Fibroblast of the aortic adventitia (primary cell): Measurements from ENCODE around the gene TAF6L. TPM values are rescaled to one million over a fixed set of nuclear protein-coding genes. Genes with fewer than 3 reads are reported as not detected.
A peak's percentile ranks its signal among the peaks of the same experiment; 100 is the strongest.

Experiments used
- DNase-seq: peaks from one replicate; pipeline ENCODE4 v3.0.0-alpha.2; 2010; ENCODE audit warnings: low read depth
- H3K4me3 ChIP-seq: 2 replicates; pipeline ENCODE4 v1.5.1; 2011; ENCODE audit warnings: low read depth, mild to moderate bottlenecking, control low read depth, low read length, moderate library complexity
- total RNA-seq: library from RNA; depleted of rRNA; stranded (reverse); fragments of >200 nt; gene quantifications from 2 replicates; pipeline ENCODE4 v1.2.3, GENCODE V29; 2012; ENCODE audit warnings: low replicate concordance
- TF ChIP-seq, protein P1 (sequence below): IDR thresholded peaks from 2 replicates; pipeline ENCODE4 v1.5.1; 2011; ENCODE audit warnings: mild to moderate bottlenecking, low read length, control low read depth, inconsistent platforms; ENCODE audit not compliant: insufficient read depth

TAF6L gene
- total RNA-seq, 1 donor: 15.6 TPM

DNA sequence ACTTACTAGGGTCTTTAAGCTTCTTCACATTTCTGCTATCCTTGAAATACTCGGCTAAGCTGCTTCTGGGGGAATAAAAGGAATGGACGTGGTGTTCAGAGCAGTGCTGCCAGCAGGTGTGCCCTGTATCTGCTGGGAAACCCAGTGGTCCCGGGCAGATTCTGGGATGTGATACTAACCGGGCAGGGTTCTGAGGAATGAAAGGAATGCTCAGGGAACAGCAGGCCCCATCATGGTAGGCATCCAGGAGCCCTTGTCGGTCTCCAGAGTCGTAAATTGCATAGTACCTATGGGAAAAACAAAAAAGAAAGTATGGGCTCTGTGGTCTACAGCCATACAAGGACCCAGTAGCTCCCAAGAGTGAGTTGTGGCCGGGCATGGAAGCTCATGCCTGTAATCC, 25.1 kb downstream of the TAF6L start:
- DNase-seq: no peak
- TF ChIP-seq, protein P1, sequence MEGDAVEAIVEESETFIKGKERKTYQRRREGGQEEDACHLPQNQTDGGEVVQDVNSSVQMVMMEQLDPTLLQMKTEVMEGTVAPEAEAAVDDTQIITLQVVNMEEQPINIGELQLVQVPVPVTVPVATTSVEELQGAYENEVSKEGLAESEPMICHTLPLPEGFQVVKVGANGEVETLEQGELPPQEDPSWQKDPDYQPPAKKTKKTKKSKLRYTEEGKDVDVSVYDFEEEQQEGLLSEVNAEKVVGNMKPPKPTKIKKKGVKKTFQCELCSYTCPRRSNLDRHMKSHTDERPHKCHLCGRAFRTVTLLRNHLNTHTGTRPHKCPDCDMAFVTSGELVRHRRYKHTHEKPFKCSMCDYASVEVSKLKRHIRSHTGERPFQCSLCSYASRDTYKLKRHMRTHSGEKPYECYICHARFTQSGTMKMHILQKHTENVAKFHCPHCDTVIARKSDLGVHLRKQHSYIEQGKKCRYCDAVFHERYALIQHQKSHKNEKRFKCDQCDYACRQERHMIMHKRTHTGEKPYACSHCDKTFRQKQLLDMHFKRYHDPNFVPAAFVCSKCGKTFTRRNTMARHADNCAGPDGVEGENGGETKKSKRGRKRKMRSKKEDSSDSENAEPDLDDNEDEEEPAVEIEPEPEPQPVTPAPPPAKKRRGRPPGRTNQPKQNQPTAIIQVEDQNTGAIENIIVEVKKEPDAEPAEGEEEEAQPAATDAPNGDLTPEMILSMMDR: no peak
- no peak overlapping the region for H3K4me3 ChIP-seq

DNA sequence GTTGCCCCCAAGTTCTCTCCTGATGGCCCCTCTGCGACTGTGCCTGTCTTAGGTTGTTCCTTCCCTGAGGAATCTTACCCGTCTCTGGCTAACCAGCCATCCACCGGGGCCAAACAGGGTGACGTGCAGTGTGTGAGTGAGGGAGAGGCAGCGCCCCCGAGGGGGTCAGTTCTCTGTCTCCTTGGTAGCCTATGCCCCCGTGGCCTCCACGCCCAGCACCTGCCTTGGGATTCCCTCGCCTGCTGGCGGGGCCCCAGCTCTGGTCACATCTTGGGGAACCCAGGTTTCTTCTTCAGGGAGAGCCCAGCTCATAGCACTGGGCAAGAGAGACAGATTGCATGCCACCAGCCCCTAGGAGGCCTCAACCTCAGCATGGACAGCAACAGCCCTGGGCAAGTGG, 28.3 kb downstream of the TAF6L start:
- H3K4me3 ChIP-seq: no peak overlapping the region
- DNase-seq: no peak
- TF ChIP-seq, protein P1: no peak

DNA sequence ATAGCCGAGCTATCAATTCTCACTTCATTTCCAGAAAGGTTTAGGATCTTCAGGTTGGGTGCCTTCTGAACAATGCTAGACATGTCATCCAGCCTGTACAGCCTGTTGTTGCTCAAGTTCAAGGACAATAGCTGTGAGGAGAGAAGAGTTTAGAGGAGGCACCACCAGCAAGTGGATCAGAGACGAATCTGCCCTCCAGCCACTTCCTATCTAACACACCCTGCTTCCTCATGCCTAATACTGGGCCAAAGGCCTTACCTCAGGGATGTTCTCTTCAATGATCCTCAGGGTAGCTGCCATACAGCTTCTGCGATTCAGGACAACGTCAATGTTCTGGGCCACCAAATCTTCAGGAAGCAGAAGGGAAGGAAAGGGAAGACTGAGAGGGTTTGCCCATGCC, 29.9 kb downstream of the TAF6L start:
- H3K4me3 ChIP-seq: no peak overlapping the region
- DNase-seq: no peak

DNA sequence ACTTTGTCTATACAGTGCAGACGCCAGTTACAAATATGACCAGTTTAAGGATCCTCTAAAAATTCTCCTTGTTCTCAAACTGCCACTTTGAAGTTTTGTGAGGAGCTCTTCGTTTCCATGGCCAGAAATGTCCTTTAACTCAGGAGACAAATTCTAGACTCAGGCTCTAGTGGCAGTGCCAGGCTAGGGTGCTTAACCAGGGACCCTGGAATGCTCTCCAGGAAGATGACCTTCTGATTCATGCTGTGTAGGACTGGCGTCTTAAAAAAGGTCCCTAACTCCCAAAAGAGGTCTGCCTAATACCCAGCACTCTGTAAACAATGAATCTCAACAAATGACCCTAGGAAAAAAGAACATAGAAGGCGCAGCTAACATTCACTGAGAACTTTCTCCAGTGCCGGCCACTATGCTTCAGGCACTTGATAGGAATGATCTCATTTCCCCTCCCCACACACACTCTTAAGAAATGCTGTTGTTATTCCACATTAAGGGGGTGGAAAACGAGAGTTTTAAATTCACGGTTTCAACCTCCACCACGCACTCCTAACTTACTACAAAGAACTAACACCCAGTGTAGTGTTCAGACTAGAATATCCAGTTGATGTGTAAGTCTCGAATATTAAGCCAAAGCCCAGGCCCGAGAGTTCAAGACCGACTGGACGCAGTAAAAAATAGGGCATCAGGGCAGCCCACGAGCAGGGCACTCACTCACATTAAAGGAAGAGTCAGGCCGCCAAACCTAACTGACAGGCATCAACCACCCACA, 33.3 kb downstream of the TAF6L start:
- peak overlapping the region; percentile 97 for H3K4me3 ChIP-seq
- DNase-seq: peak; percentile 60
- TF ChIP-seq, protein P1: no peak

More for the DNA sequence above, 29.9 kb downstream of the TAF6L start:
- TF ChIP-seq, protein P1: no peak

DNA sequence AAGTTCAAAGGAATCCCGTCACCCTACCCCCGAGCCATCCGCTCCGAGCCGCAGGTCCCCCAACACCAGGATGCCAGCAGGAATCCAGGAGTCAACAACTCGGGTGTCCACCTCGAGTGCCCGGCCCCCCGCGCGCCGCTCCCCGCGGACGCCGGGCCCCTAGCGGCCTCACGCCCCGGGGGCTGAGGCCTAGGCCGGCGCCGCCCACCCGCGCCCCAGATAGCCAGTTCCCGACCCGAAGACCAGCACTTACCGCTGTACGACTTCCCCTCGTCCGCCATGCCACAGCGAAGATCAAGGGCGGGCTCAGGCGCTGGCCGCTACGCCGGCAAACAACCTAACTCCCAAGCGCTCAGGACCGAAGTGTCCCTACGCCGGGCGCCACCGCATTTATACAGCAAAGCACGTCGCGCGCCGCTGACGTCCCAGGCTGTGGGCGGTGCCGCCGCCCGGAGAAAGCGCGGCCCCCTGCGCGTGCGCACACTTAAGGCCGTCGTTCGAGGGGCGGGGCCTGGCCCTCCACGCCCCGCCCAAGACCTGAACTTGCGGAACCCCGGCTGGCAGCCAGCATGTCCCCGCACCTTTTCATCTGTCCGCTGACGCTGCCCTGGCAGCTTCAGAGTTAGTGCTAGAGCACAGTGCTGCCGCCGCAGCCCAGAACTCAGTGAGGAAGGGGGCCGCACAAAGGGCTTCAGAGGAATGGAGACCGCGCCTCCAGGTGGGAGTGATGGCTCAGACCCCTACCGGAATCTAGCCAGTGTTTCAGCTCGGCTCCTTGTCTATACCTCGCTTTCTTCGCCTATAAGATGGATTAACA, 34.1 kb downstream of the TAF6L start, which contains the start of gene NXF1:
Gene NXF1 (minus strand): TSS at position 365 of the 817 bp plus-strand sequence. CDS start 84 bp downstream, at position 281.
- peak within 1 kb of the TSS; percentile 97 for H3K4me3 ChIP-seq
- TF ChIP-seq, protein P1: no peak
- peak; percentile 94 for DNase-seq

DNA sequence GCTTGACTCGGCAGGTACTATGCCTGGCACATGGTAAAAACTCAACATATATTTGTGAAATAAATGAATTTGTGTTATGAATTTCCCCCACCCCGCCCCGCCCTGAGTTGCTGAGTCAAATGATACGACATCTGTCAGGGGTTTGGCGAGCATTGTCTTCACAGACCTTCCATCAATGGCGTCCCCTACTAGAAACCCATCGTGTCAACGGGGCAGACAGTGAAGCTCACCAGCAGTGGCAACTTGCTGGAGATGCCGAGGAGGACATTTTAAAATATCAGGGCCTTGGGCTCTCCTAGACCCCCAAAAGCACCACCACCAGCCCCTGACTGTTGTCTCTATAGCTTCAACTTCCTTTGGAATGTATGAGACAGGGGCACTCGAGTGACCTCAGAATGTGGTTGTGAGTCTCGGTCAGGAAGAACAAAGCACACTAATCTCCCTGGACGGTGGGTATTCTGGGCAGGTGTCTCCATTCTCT, 34.8 kb downstream of the TAF6L start:
- peak overlapping the region; percentile 97 for H3K4me3 ChIP-seq
- no peak for DNase-seq
- TF ChIP-seq, protein P1: no peak
